ENCODE results near the gene NCAPD3. TPM values are rescaled to one million over a fixed set of nuclear protein-coding genes. Genes with fewer than 3 reads are reported as not detected.

Gene NCAPD3
- polyA plus RNA-seq, 3 donors: 31.8 to 40.9 (median 37.5) TPM

DNA sequence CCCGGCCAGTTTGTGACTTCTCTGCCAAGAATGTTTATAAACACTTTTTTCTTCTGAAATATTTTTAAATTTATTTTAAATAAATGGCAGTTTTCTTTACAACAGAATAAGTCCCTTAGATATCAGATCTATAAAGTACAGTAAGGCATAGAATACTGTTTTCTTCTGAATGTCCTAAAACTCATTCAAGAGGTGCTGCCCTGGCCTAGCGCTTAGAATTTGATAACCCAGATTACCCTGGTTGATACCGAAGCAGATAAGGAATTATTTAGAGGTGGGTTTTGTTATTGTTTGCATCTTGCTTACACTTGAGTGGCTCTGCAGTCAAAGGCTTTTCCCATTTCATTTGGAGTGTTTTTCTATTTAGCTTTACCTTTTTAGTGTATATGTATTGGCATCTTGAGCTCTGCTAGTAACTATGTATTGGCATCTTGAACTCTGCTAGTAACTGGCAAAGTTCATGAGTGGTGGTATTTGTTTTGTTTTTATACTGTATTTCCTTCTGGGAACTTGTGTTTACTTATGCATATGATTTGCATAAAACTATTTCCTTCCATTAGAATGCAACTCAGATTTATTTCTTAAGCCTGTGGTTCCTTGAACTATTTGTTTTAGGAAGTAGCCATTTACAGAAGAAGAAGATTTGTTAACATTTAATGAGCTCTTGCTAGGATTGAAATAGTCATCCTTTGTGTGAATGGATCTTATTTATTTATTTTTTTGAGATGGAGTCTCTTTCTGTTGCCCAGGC is 30.8 kb upstream of the NCAPD3 start:
- no peak for DNase-seq

DNA sequence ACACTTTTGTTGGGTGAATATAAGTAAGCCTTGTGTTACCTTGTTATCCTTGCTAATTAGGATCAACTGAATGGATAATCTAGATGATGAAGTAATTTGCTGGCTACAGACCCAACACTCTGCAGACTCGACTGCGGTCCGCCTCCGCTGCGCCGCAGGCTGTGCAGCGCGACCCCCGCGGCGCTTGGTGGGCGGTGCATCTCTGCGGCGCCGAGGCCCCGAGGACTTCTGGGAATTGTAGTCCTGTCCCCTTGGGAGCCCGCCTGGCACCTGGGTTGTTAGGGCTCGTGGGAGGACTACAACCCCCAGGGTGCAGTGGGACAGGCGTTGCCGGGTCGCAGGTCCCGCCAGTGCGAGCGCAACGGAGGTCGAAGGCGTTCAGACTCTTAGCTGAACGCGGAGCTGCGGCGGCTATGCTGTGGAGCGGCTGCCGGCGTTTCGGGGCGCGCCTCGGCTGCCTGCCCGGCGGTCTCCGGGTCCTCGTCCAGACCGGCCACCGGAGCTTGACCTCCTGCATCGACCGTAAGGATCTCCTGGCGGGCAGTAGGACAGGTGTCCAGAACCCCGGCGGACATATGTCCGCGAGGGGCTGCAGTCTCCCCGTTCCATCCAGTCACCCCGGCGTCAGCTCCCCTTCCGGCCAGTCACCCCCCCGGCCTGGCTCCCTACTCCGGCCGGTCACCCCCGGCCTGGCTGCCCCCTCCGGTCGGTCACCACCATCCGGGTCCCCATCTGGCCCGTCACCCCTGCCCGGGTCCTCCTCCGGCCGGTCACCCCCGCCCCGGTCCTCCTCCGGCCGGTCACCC is 29.6 kb upstream of the NCAPD3 start, which contains the start of the genes ACAD8 and THYN1:
ACAD8 (plus strand) TSS at position 381 of the 806 bp plus-strand sequence; CDS start at position 414, 33 bp downstream.
THYN1 (minus strand) TSS at position 165 of the 806 bp plus-strand sequence. CDS start 470 bp downstream, outside the sequence.
- DNase-seq: peak; percentile 96

DNA sequence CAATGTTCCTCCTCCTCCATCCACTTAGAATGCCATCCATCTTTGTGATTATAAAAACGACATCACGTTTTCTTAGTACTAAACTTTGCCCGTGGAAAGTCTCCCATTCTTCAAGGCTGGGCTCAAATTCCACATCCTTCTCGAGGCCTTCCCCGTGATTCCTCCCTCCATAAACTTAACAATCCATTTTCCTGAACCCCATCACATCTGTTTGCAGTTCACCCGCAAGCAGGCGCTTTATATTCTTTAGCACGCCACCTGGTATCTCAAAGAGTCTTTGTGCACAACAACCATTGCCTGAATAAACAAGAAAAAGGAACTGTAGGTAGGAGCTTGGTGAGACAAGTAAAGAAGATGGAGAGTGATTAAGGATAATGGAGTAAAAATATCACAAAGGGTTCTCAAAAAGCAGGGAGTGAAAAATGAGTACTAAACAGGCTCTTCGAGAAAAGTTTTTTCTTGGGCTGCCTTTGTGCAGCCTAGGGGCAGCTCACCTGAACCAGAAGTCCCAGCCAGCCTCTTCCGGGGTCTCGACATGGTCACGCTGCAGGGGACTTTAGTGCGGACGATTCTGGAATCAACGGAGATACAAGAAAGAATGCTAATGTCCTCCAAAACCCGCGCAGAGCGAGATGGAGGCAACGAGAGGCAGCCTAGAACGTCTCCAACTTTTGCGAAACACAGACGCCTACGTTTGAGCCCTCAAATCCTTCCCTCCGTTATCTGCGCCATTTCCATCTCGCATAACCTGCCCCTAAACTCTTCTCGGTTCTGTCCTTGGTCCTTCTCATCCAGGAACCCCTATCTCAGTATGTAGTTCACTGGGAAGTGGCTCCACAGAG is 28.8 kb upstream of the NCAPD3 start:
- no peak for DNase-seq

DNA sequence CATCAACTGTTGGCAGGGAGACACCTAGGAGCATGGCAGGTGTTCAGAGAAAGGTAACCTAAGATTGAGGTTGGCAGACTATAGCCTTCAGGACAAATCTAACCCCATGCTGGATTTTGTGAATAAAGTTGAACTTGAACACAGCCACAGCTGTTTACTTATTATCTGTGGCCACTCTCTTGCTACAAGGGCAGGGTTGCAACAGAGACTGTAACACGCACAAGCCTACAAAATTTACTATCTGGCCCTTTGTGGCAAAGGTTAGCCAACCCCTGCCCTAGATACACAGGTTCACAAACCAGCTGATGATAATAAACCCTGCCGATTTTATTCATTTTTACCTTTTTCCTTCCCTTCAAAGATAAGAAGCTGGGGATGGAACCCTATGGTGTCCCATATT is 26.9 kb upstream of the NCAPD3 start:
- DNase-seq: no peak

DNA sequence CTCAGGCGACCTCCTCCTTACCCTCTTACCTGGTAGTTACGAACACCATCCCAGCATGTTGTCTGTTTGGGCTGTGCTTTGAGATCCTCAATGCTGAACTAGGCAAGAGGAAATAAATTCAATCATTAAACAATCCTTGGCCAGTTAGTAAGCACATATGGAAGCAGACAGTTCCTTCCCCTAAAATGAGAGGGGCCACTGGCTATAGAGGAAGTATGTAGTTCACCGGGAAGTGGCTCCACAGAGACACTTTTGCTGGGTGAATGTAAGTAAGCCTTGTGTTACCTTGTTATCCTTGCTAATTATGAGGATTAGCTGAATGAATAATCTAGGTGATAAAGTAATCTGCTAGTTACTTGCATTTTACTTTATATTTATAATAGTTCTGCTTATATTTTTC is 26.5 kb upstream of the NCAPD3 start:
- DNase-seq: no peak

DNA sequence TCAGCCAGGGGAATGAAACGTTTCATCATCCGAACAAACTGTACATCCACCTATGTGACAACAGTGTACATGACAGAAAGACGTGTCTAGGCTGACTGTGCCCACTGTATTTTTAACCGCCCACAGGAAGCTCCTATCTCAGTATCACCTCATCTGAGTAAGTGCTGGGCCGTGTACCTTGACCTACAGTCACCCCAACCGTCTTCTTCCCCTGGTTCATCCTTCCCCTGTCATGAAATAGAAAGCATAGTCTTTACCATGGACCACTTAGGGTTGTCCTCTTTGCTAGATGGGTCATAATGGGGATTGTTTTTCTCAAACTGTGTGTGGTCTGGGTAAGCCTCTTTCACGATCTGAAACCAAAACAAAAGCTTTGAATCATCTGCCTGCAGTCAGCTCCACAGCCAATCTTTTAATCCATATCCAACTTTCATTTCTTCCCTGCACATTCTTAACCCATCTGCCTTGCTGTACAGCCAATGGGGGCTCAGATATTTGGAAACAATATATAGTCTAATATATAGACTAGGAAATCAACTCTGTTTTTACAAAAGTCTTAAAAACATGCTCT is 25.2 kb upstream of the NCAPD3 start:
- no peak for DNase-seq

DNA sequence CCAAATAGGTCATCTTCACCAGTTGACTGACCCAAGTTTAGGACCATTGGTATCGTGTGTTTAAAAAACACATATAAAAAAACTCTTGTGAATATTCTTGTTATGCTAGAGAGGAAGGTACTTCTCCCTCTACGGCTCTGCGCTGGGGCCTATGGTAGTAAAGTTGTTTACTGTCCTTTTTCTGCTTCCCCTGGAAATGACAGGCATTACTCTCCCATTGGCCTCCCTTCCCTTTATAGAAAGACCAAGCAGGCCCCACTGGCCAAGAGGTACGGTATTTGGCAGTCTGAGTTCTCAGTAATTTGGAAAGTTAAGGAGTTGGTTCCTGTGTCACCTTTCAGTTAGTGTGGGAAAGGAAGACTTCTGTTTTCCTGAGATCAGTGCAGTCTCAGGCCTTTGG is 22.9 kb upstream of the NCAPD3 start:
- DNase-seq: no peak

DNA sequence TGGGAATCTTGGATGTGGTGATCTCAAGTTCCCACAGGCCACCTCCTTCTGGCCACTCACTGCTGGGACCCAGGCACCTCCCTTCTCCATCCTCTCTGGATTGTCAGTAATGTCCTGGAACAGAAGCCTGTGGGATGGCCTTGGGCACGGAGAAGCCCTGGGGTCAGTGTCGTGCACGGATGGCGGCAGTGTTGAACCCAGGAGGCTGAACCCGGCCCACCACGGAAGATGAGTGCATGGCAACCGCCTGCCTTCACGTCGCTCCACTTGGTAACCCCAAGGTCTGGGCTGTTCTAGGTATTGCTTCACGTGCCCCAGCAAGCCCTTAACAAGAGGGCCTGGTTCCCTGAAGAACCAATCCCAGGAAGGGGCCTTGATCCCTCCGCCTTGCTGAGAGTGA is 22.3 kb upstream of the NCAPD3 start:
- DNase-seq: no peak

DNA sequence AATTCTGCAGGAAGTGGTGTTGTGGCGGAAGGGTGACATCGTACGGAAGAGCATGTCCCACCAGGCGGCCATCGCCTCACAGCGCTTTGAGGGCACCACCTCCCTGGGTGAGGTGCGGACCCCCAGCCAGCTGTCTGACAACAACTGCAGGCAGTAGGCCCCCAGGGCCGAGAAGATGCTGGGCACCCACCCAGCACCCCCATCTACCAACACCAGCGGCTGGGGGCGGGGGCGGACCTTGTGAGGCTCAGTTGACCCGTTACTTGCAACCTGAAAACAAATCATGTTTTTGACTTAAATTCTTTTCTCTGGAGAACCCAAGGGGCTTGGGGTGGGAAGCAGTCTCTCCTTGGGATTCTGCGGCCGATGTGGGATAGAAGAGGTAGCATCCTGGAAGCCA is 21.7 kb upstream of the NCAPD3 start:
- no peak for DNase-seq

DNA sequence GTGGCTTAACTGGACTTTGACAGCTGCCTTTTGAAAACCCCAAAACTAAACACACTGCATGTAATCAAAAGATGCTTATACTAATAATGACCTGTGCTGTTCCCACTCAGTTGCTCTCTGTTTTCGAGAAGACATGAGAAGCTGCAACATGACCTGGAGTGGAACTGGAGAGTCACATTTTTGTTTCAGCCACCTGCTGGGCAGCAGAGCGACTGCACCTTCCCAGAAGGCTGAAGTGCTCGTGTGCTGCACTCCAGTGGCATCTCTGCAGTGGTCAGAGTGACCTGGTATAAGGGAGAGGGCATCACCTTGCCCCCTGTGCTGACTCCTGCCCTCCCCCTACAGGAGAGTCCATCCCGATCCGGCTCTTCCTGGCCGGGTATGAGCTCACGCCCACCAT is 20.8 kb upstream of the NCAPD3 start:
- DNase-seq: no peak

DNA sequence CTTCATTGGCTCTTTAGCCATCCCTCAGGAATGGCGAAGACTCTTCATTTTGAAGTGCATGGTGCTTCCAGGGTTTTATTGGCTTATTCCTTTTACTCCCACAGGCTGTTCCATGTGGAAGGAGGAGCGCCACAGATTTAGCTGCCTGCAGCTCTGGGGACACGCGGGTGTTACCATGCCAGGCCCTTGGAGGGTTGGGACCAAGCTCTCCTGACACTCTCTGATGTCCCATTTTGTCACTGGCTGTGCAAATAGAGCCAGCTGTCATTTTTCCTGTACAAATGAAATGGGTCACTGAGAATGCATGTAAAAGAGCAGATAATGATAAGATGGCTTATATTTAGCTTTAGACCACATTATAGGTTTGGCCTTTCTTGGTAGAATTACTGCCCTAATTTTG is 20.1 kb upstream of the NCAPD3 start:
- no peak for DNase-seq

DNA sequence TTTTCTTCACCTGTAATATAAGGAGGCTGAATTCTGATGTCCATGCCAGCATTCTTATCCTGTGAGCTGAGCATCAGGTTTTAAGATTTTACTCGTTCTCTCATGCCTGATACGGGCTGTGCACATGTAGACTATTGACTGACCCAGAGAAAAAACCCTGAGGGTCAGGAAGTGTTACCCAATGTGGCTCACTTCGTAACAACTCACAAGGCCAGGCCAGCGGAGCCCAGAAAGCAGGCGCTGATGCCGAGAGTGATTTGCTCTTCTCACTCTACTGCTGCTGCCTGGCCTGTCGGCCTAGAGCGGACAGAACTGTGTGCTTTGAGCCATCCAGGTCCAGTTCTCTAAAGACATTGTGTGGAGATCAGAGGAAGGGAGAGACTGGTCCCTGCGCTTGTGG is 18.6 kb upstream of the NCAPD3 start:
- DNase-seq: no peak

DNA sequence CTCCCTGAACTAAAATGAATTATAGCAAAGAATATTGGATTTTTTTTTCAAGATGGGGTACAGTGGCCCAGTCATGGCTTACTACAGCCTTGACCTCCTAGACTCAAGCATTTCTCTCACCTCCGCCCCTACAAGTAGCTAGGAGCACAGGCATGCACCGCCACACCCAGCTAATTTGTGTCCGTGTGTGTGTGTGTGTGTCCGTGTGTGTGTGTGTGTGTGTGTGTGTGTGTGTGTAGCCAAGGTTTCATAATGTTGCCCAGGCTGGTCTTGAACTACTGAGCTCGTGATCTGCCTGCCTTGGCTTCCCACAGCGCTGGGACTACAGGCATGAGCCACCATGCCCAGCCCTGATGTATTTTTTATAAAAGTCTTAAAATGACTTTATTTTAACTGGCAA is 16.8 kb upstream of the NCAPD3 start:
- DNase-seq: no peak

DNA sequence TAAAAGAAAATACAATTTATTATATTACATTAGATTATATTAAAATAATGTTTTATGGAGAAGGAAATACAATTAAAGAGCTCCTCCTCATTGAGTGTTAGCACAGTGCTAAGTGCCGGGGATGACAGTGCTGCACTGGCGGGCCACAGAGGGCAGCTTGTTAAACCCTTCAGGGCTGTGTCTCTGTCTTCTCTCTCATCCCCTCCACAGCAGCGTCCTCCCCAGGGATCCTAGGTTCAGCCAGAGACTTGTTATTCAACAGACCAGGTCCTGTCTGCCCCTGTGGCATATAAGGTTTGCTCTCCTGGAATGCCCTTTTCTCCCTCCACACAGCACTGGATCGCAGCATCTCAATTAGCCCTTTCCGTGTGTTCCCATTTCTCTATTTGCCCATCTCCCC is 15.2 kb upstream of the NCAPD3 start:
- DNase-seq: no peak

DNA sequence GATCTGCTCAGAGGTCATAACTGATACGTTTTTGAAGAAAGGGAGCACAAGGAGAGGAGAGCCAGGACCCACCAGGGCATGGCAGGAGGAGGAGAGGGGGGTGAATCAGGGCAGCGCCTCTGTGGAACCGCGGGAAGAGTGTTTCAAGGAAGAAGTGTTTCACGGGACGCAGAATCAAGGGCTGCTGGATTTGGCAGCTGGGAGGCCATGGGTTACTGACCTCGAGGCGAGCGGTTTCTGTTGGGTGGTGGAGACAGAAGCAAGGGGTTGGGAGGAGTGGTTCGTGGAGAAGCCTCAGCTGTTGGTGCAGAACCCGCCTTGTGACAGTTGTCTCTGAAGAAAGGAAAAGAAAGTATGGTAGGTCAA is 13.8 kb upstream of the NCAPD3 start:
- no peak for DNase-seq

DNA sequence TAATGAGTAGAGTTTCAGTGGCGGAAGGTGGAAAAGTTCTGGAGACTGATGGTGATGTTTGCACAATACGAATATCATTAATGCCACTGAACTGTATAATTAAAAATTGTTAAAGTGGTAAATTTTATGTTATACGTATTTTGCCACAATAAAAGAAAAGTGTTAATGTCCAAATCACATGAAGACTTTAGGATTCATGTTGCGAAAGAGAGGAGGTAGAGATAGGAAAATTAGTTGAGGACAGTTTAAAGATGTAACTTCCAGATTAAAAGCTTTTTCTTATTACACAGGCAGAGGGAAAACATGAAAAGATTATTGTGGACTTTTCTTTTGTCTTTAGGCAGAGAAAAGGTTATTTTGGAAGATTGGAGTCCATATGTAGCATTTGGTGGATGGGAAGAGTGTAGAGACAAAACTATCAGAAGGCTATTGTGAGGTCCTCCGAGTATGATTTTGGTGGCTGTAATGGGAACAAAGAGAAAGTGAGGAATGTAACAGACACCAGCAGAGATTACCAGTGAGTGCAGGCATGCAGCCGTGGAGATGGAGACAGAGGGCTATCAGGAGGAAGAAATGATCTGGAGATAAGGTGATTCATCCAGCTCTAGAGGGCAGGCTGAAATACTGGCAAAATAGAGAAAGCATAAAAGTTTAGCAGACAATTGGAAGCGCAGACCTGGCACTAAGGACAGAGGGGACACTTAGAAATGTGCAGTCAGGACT is 13.2 kb upstream of the NCAPD3 start:
- DNase-seq: no peak

DNA sequence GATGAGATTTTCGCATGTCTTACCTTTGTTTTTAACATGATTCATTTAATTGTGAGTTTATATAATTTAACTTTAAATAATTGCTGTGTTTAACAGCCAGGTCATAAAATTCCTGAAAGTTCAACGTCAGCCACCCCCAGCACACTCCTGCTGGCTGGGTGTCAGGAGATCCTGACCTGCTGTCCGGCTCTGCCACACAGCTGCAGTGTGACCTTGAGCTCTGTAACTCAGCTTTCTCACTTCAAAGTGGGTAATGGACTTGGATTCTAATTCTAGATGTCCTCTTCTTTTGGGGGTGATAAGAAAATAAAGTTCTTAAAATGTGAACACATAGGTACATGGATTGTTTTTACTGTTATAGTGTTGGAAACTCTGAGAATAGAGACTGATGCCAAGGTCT is 11.6 kb upstream of the NCAPD3 start:
- DNase-seq: no peak

DNA sequence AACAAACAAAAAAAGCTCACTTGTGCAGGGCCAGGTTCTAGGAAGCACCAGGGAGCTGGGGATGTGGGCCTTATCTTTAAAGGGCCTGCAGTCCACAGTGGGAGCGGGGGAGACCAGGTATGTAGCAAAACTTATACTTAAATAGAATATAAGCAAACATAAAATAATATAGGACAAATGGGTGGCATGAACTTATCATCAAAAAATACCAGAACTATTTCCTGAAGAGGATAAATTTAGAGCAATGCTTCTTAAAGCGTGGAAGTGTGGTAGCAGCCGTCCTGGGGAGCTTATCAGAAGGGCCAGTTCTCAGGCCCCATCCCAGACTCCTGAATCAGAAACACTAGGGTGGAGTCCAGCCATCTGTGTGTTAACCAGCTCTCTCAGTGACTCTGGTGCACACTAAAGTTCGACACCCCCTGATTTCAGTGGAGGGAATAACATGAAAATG is 10.0 kb upstream of the NCAPD3 start:
- DNase-seq: no peak

DNA sequence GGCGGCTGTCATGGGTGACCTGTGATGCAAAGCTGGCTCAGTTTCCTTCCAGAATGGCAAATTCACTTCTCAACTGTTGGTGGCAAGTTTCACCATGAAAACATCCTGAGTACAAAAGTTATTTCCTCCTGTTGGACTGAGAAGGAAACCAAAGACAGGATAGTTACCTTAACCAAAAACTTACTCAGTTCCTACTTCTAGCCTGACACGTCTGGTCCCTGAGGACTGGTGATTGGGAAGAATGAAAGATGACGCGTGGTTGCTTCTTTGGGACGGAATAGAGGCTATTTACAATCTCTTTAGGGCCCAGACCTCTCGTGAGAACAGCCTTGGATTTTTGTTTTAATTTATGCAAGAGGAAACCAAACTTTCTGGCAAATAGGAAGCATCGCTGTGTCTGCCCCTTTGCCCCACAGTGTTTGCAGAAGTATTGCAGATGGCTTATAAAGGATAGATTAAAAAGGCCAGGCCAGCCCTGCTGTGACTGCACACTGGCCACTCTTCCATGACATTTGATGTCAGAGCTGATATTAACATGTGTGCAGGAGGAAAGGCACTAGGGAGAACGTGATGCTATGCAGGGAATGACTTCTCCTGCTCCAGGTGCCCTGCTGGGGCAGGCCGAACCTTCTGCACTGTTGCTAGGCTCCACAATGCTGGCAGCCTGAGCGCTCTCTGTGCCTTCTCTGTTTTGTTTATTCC is 8.3 kb upstream of the NCAPD3 start:
- no peak for DNase-seq

DNA sequence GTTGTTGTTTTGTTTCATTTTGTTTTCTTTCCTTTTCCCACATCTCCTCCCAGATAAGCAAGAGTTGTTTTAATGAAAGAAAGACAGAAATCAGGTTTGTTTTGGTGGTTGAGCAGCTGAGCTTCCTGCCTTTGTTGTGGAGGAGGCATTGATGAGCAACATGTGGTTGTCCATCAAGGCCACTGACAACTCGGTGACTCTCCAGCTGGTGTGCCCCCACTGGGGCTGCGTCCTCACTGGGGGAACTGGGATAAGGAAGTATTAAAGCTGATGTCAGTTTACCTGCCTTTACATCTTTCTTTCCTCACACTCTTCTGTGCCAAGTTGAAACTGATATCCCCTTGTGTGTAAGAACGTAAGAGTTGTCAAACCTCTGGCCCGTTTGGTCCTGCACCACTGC is 6.6 kb upstream of the NCAPD3 start:
- DNase-seq: no peak

Data from renal pelvis (tissue), 4 donors.